GM12801 (cell line): ENCODE measurements around the gene CBR1.

ENCODE experiments used
- CTCF ChIP-seq: IDR thresholded peaks from one replicate; pipeline ENCODE4 v1.5.1; 2011; ENCODE audit warnings: control low read depth; ENCODE audit not compliant: insufficient read length; ENCODE audit errors: extremely low read depth

The CBR1 gene

GRCh38 chr21:36048357-36048756 lies 21.5 kb upstream of the CBR1 start:
- TF ChIP-seq CTCF, result no peak

- no peak for TF ChIP-seq CTCF
Measured at GRCh38 chr21:36052860-36053714, 16.7 kb upstream of the CBR1 start.

GRCh38 chr21:36053715-36054062 lies 16.1 kb upstream of the CBR1 start:
- TF ChIP-seq CTCF, result no peak

GRCh38 chr21:36055551-36055950 lies 14.3 kb upstream of the CBR1 start:
- no peak for TF ChIP-seq CTCF

- no peak for TF ChIP-seq CTCF
Measured at GRCh38 chr21:36059823-36060158, 10.0 kb upstream of the CBR1 start.

- TF ChIP-seq CTCF, result no peak
Measured at GRCh38 chr21:36060159-36060921, 9.5 kb upstream of the CBR1 start, which contains the start of gene SETD4. SETD4 (minus strand) TSS chr21:36060526; CDS start chr21:36058888, 1,638 bp downstream.

GRCh38 chr21:36061445-36061844 lies 8.4 kb upstream of the CBR1 start:
- no peak for TF ChIP-seq CTCF
